ENCODE measurements around the gene SIN3A.

Gene SIN3A

GRCh38 chr15:75327491-75327890, 124.0 kb downstream of the SIN3A start:
- no peak for DNase-seq

GRCh38 chr15:75327005-75327404, 124.5 kb downstream of the SIN3A start:
- no peak for DNase-seq

- DNase-seq: no peak
Measured at GRCh38 chr15:75325922-75326321, 125.6 kb downstream of the SIN3A start.

GRCh38 chr15:75321711-75322110, 129.8 kb downstream of the SIN3A start:
- no peak for DNase-seq
